H1 (cell line): ENCODE results near the gene OGFOD2. TPM values are rescaled to one million over a fixed set of nuclear protein-coding genes. Genes with fewer than 3 reads are reported as not detected.

Experiments used
- CTCF ChIA-PET: fragments of 300-600 bp; sonication (Branson Sonifier 250); formaldehyde crosslinking; loops from one replicate; lab custom pipeline; 2021; ENCODE audit not compliant: partially characterized antibody; lab: Charles Lee
- POLR2A ChIA-PET: fragments of 300-600 bp; sonication (Branson Sonifier 250); formaldehyde crosslinking; loops from one replicate; lab custom pipeline; 2021; ENCODE audit warnings: inconsistent platforms; ENCODE audit not compliant: partially characterized antibody; lab: Charles Lee
- DNase-seq, 2 experiments: peaks; one replicate each; pipeline versions ENCODE4 v3.0.0 to v3.0.0-alpha.2; 2010 to 2022; ENCODE audit warnings: low spot score in 2 of 2, low read depth in 1 of 2, mixed read lengths in 1 of 2
- FAIRE-seq: peaks from 2 replicates; lab custom pipeline; 2011; peaks lifted over from hg19 to GRCh38; lab: Jason Lieb, UNC
- H2AFZ ChIP-seq: 2 replicates; pipeline ENCODE4 v1.8.1; 2012; ENCODE audit warnings: low read length, inconsistent platforms
- H2AK5ac ChIP-seq: 2 replicates; pipeline ENCODE4 v1.6.1; 2013; ENCODE audit warnings: low read depth, low read length
- H2BK120ac ChIP-seq: replicated peaks from 2 replicates; pipeline ENCODE3; 2013; ENCODE audit warnings: low read depth, low read length, inconsistent platforms
- H2BK12ac ChIP-seq: 2 replicates; pipeline ENCODE4 v1.6.1; 2013; ENCODE audit warnings: low read depth, low read length
- H2BK15ac ChIP-seq: 2 replicates; pipeline ENCODE4 v1.6.1; 2013; ENCODE audit warnings: low read length
- H2BK20ac ChIP-seq: 2 replicates; pipeline ENCODE4 v1.6.1; 2013; ENCODE audit warnings: low read length
- H2BK5ac ChIP-seq: 2 replicates; pipeline ENCODE4 v1.6.1; 2013; ENCODE audit warnings: low read depth, low read length
- H3K14ac ChIP-seq: 2 replicates; pipeline ENCODE4 v1.6.1; 2013; ENCODE audit warnings: inconsistent platforms; ENCODE audit not compliant: insufficient read length
- H3K18ac ChIP-seq: 2 replicates; pipeline ENCODE4 v1.6.1; 2013; ENCODE audit warnings: low read length; ENCODE audit errors: extremely low read depth
- H3K23ac ChIP-seq: 2 replicates; pipeline ENCODE4 v1.6.1; 2013; ENCODE audit warnings: inconsistent platforms; ENCODE audit not compliant: insufficient read length
- H3K23me2 ChIP-seq: 2 replicates; pipeline ENCODE4 v1.6.1; 2013; ENCODE audit warnings: low read depth, low read length
- H3K27ac ChIP-seq: 2 replicates; pipeline ENCODE4 v1.6.1; 2011; ENCODE audit warnings: low read depth, low read length, inconsistent platforms
- H3K27me3 ChIP-seq, 4 experiments: replicated peaks in 1 of 4; 1 replicate in 1 of 4; 2 replicates in 3 of 4; pipeline versions ENCODE4 v1.6.1 to v1.8.1; 2011 to 2013; ENCODE audit warnings: low read length in 3 of 4, mild to moderate bottlenecking in 3 of 4, inconsistent platforms in 2 of 4, mixed read lengths in 2 of 4, moderate library complexity in 1 of 4; ENCODE audit not compliant: control insufficient read depth in 3 of 4, insufficient read depth in 3 of 4; ENCODE audit errors: extremely low read depth in 1 of 4
- H3K36me3 ChIP-seq, 4 experiments: 2 replicates each; pipeline versions ENCODE4 v1.6.1 to v1.8.1; 2011 to 2013; ENCODE audit warnings: mild to moderate bottlenecking in 4 of 4, low read length in 3 of 4, moderate library complexity in 2 of 4, control low read depth in 1 of 4, inconsistent platforms in 1 of 4; ENCODE audit not compliant: insufficient read depth in 4 of 4, control insufficient read depth in 2 of 4
- H3K4ac ChIP-seq: replicated peaks from 2 replicates; pipeline ENCODE3; 2013; ENCODE audit warnings: low read length, low read depth, mixed read lengths, inconsistent platforms; ENCODE audit not compliant: insufficient read length
- H3K4me1 ChIP-seq, 4 experiments: replicated peaks in 1 of 4; 1 replicate in 1 of 4; 2 replicates in 3 of 4; pipeline versions ENCODE4 v1.6.1 to v1.8.1; 2011 to 2013; ENCODE audit warnings: low read length in 3 of 4, inconsistent platforms in 2 of 4, mixed read lengths in 1 of 4; ENCODE audit not compliant: insufficient read depth in 4 of 4, control insufficient read depth in 3 of 4
- H3K4me2 ChIP-seq, 2 experiments: 2 replicates each; pipeline versions ENCODE4 v1.6.1 to v1.8.1; 2011 to 2013; ENCODE audit warnings: low read depth in 2 of 2, low read length in 2 of 2, control low read depth in 1 of 2, inconsistent platforms in 1 of 2, mild to moderate bottlenecking in 1 of 2; ENCODE audit not compliant: insufficient read depth in 1 of 2
- H3K4me3 ChIP-seq, 4 experiments: fragments of 200-600, 300-600 bp in 1 of 4; sonication (generic), shearing (Covaris generic), sonication (Bioruptor Twin) in 1 of 4; 2 replicates each; pipeline versions ENCODE4 v1.5.1 to v1.8.1; 2011 to 2016; ENCODE audit warnings: low read length in 4 of 4, low read depth in 3 of 4, control low read depth in 2 of 4, inconsistent platforms in 2 of 4, mild to moderate bottlenecking in 2 of 4, mixed read lengths in 1 of 4, moderate library complexity in 1 of 4; ENCODE audit not compliant: insufficient read depth in 2 of 4; ENCODE audit errors: extremely low read depth in 1 of 4
- H3K56ac ChIP-seq: replicated peaks from 2 replicates; pipeline ENCODE3; 2013; ENCODE audit warnings: low read depth, mild to moderate bottlenecking, mixed read lengths, low read length, inconsistent platforms; ENCODE audit not compliant: insufficient read length
- H3K79me1 ChIP-seq: 2 replicates; pipeline ENCODE4 v1.6.1; 2013; ENCODE audit warnings: low read depth, low read length, control low read depth
- H3K79me2 ChIP-seq, 2 experiments: 2 replicates each; pipeline versions ENCODE4 v1.6.1 to v1.8.1; 2012 to 2013; ENCODE audit warnings: low read length in 2 of 2, mild to moderate bottlenecking in 2 of 2, inconsistent platforms in 1 of 2; ENCODE audit not compliant: insufficient read depth in 2 of 2, control insufficient read depth in 1 of 2
- H3K9ac ChIP-seq, 4 experiments: replicated peaks in 1 of 4; 1 replicate in 1 of 4; 2 replicates in 3 of 4; pipeline versions ENCODE4 v1.6.1 to v1.8.1; 2011 to 2013; ENCODE audit warnings: low read depth in 3 of 4, low read length in 3 of 4, control low read depth in 2 of 4, mild to moderate bottlenecking in 2 of 4, moderate library complexity in 2 of 4, inconsistent platforms in 1 of 4; ENCODE audit errors: extremely low read depth in 1 of 4
- H3K9me3 ChIP-seq, 2 experiments: 2 replicates each; pipeline versions ENCODE4 v1.6.1 to v1.8.1; 2012 to 2013; ENCODE audit warnings: mild to moderate bottlenecking in 2 of 2, moderate library complexity in 2 of 2, control low read depth in 1 of 2, inconsistent platforms in 1 of 2, low read depth in 1 of 2, low read length in 1 of 2, mixed read lengths in 1 of 2; ENCODE audit not compliant: insufficient read depth in 2 of 2
- H4K20me1 ChIP-seq, 2 experiments: replicated peaks in 1 of 2; 2 replicates each; pipeline versions ENCODE3 to v1.8.1; 2011 to 2013; ENCODE audit warnings: inconsistent platforms in 2 of 2, low read length in 2 of 2, mild to moderate bottlenecking in 1 of 2; ENCODE audit not compliant: insufficient read depth in 2 of 2, control insufficient read depth in 1 of 2
- H4K5ac ChIP-seq: 2 replicates; pipeline ENCODE4 v1.6.1; 2013; ENCODE audit warnings: low read length, low read depth, mixed read lengths, inconsistent platforms; ENCODE audit not compliant: insufficient read length
- H4K8ac ChIP-seq: 2 replicates; pipeline ENCODE4 v1.8.0; 2013; ENCODE audit warnings: mild to moderate bottlenecking, moderate library complexity, low read length, inconsistent platforms; ENCODE audit not compliant: insufficient read depth; ENCODE audit errors: extremely low read depth
- H4K91ac ChIP-seq: replicated peaks from 2 replicates; pipeline ENCODE3; 2013; ENCODE audit warnings: low read length, mixed read lengths, inconsistent platforms; ENCODE audit not compliant: insufficient read length
- ASH2L ChIP-seq: fragments of 200-600, 300-600 bp; sonication (generic); IDR thresholded peaks from one replicate; pipeline ENCODE4 v1.7.1; 2017; ENCODE audit warnings: low read length
- BRCA1 ChIP-seq: IDR thresholded peaks from 2 replicates; pipeline ENCODE4 v1.6.1; 2012; ENCODE audit warnings: low read depth, low read length, improper control_type of control experiment
- GTF2F1 ChIP-seq: IDR thresholded peaks from 2 replicates; pipeline ENCODE4 v1.6.1; 2012; ENCODE audit warnings: low read depth, low read length, improper control_type of control experiment, borderline replicate concordance
- JUN ChIP-seq: IDR thresholded peaks from 2 replicates; pipeline ENCODE4 v1.6.1; 2011; ENCODE audit warnings: low read depth, mild to moderate bottlenecking, improper control_type of control experiment, low read length
- SAP30 ChIP-seq: fragments of 300-600 bp; sonication (generic); IDR thresholded peaks from 2 replicates; pipeline ENCODE4 v1.7.1; 2012; ENCODE audit warnings: low read length, moderate library complexity, mild to moderate bottlenecking, inconsistent platforms; ENCODE audit not compliant: insufficient read depth, insufficient replicate concordance
- SIX5 ChIP-seq: IDR thresholded peaks from 2 replicates; pipeline ENCODE4 v1.6.1; 2011; ENCODE audit warnings: mild to moderate bottlenecking, low read depth, low read length
- SP4 ChIP-seq: IDR thresholded peaks from 2 replicates; pipeline ENCODE4 v1.6.1; 2012; ENCODE audit warnings: low read length, inconsistent platforms
- TBP ChIP-seq: IDR thresholded peaks from 2 replicates; pipeline ENCODE4 v1.6.1; 2011; ENCODE audit warnings: low read depth, low read length, improper control_type of control experiment
- YY1 ChIP-seq: IDR thresholded peaks from 2 replicates; pipeline ENCODE4 v1.6.1; 2011; ENCODE audit warnings: low read depth, mild to moderate bottlenecking, low read length
- WGBS, 2 experiments: shearing (Covaris generic) in 1 of 2; methylation state at CpG; one replicate each; pipeline versions ENCODE4 v1.1.6 to v1.1.7; 2013 to 2015; ENCODE audit warnings: low lambda C conversion rate in 2 of 2, mixed read lengths in 2 of 2, inconsistent platforms in 1 of 2, low coverage in 1 of 2, missing lambda C conversion rate in 1 of 2; ENCODE audit not compliant: insufficient replicate concordance in 2 of 2, insufficient coverage in 1 of 2, insufficient read length in 1 of 2; ENCODE audit errors: extremely low coverage in 1 of 2, missing lambda C conversion rate in 1 of 2; 5-methylcytosine and 5-hydroxymethylcytosine counted together
- polyA plus RNA-seq, 7 experiments: library from polyadenylated mRNA; depleted of rRNA in 3 of 7; stranded (reverse) in 5 of 7; unstranded in 2 of 7; fragments of >200 nt in 5 of 7; fragments of 200-250 nt in 2 of 7; gene quantifications; 1 replicate in 5 of 7; 2 replicates in 1 of 7; 4 replicates in 1 of 7; pipeline versions ENCODE4 v1.2.1 to v1.2.3, GENCODE V29; 2011 to 2013; ENCODE audit warnings: missing spikeins in 2 of 7, mixed read lengths in 2 of 7
- total RNA-seq: library from RNA; stranded (reverse); fragmentation: NEBNext Ultra II Directional; extraction: Animal tissue kit (Norgen Biotek cat#: 25700); gene quantifications from 2 replicates; pipeline ENCODE4 v1.2.1, GENCODE V29; 2021

Gene OGFOD2
- total and polyA plus RNA-seq, 2 of the 8 experiments (the other 6 are each of a cell fraction or from before 2014, with no cell fraction given): 17.3 to 20.3 TPM

- Histone ChIP-seq H3K79me2 (no peaks in the 10 kb centered on the region), H3K23me2 (no peaks in the 10 kb centered on the region), H4K8ac (no peak overlapping the region), H3K14ac (no peak overlapping the region), H3K56ac (no peak overlapping the region), H4K5ac (no peak overlapping the region), H3K36me3 (no peaks in the 10 kb centered on the region), H2BK12ac (no peak overlapping the region), H2BK120ac (no peak overlapping the region), H2BK15ac (no peak overlapping the region), H2BK20ac (no peak overlapping the region), H2AFZ (no peak overlapping the region), H3K18ac (no peak overlapping the region), H3K9me3 (no peaks in the 10 kb centered on the region), H3K27me3 (no peaks in the 10 kb centered on the region), H2BK5ac (no peak overlapping the region), H3K27ac (no peak overlapping the region), H3K9ac (no peak overlapping the region; a peak in 1 of 7 replicates), H3K79me1 (no peaks in the 10 kb centered on the region), H3K4me1 (no peaks in the 10 kb centered on the region), H3K23ac (no peak overlapping the region), H3K4me3 (no peak overlapping the region), H4K91ac (no peak overlapping the region), H4K20me1 (no peaks in the 10 kb centered on the region), H3K4me2 (no peak overlapping the region), H3K4ac (no peak overlapping the region), H2AK5ac (no peak overlapping the region)
- WGBS, 2 experiments: 81% methylated on average over 2 of the region's 2 CpGs; no CpG with 5 or more reads in 1 of the 2 experiments
- FAIRE-seq (no peak), DNase-seq (no peak)
- CTCF ChIA-PET: interaction anchor here (0.9 to 3.5 kb wide), 6 partner anchors 11 to 44 kb away, joined by 3 to 9 read pairs (median 4); no protein-coding TSS in a partner anchor
- POLR2A ChIA-PET: no interaction called here
- TF ChIP-seq SP4 (no peak), SIX5 (no peak), TBP (no peak), ASH2L (no peak), YY1 (no peak), SAP30 (no peak), BRCA1 (no peak), JUN (no peak), GTF2F1 (no peak)
Observed at GRCh38 chr12:123019841-123020138, 44.7 kb downstream of the OGFOD2 start.
